GM12878 (cell line): ENCODE results near the gene PRAC2.

Experiments used
- CTCF ChIP-seq, 3 experiments: IDR thresholded peaks in 2 of 3; conservative IDR thresholded peaks in 1 of 3; 2 replicates each; pipeline ENCODE4 v1.5.1; 2011; ENCODE audit warnings: low read depth in 3 of 3, low read length in 3 of 3, mild to moderate bottlenecking in 3 of 3, control low read depth in 2 of 3, moderate library complexity in 2 of 3, inconsistent platforms in 1 of 3, mixed read lengths in 1 of 3; ENCODE audit not compliant: control insufficient read depth in 2 of 3, insufficient read depth in 1 of 3; ENCODE audit errors: extremely low read depth in 1 of 3
- RAD21 ChIP-seq: IDR thresholded peaks from 2 replicates; pipeline ENCODE4 v1.6.1; 2011; ENCODE audit warnings: mild to moderate bottlenecking, low read depth, low read length, moderate library complexity; ENCODE audit not compliant: insufficient read depth
- REST ChIP-seq: IDR thresholded peaks from 2 replicates; pipeline ENCODE4 v1.6.1; 2012; ENCODE audit warnings: mild to moderate bottlenecking, low read depth, low read length

GRCh38 chr17:48693178-48693577 lies 29.8 kb upstream of the PRAC2 start:
- TF ChIP-seq CTCF (IDR thresholded peaks at IDR 0.05 in 2 of 3, conservative IDR thresholded peaks at IDR 0.05 in 1 of 3; ENCODE audit: control insufficient read depth in 2 of 3, extremely low read depth in 1 of 3, insufficient read depth in 1 of 3, low read depth in 3 of 3, low read length in 3 of 3) (no peak), RAD21 (no peak), REST (no peak)
